CD4-positive, alpha-beta T cell (primary cell): ENCODE results near the gene CD74. TPM values are rescaled to one million over a fixed set of nuclear protein-coding genes. Genes with fewer than 3 reads are reported as not detected.
"Not testable (repeated sequence)": the region's sequence is repeated elsewhere in the genome, so short reads cannot be mapped to it uniquely, and the experiment has no call there.

ENCODE experiments used
- ATAC-seq: fragments of 200-7000 bp; cut with Tn5 transposase; one replicate; pipeline ENCODE4 v1.10.0; 2022; ENCODE audit warnings: mild to moderate bottlenecking; ENCODE audit not compliant: poor library complexity
- CTCF ChIA-PET: fragments of 350-600 bp; sonication (Branson Sonifier 250); formaldehyde crosslinking; loops from one replicate; lab custom pipeline; 2021; ENCODE audit warnings: antibody characterized with exemption, inconsistent platforms; lab: Charles Lee
- POLR2A ChIA-PET: fragments of 350-600 bp; sonication (Branson Sonifier 250); formaldehyde crosslinking; loops from one replicate; lab custom pipeline; 2021; ENCODE audit warnings: antibody characterized with exemption, inconsistent platforms; lab: Charles Lee
- DNase-seq, 14 experiments: peaks; one replicate each; pipeline ENCODE4 v3.0.0-alpha.2; 2013 to 2020; ENCODE audit warnings: mixed read lengths in 2 of 14
- H3K27ac ChIP-seq, 2 donors: one replicate each; pipeline versions ENCODE4 v1.5.1 to v1.7.0; 2013; ENCODE audit warnings: low read length in 2 of 2, low read depth in 1 of 2, mild to moderate bottlenecking in 1 of 2
- H3K27me3 ChIP-seq, 2 experiments: 1 replicate in 1 of 2; 2 replicates in 1 of 2; pipeline versions ENCODE4 v1.6.1 to v1.7.0; 2013; ENCODE audit warnings: low read length in 2 of 2, control low read depth in 1 of 2, mild to moderate bottlenecking in 1 of 2, moderate library complexity in 1 of 2; ENCODE audit not compliant: insufficient read depth in 2 of 2, control insufficient read depth in 1 of 2
- H3K36me3 ChIP-seq: one replicate; pipeline ENCODE4 v1.6.1; 2013; ENCODE audit warnings: low read length, control low read depth; ENCODE audit not compliant: insufficient read depth
- H3K4me1 ChIP-seq: one replicate; pipeline ENCODE4 v1.6.1; 2013; ENCODE audit warnings: low read length, control low read depth; ENCODE audit not compliant: insufficient read depth
- H3K4me3 ChIP-seq: one replicate; pipeline ENCODE4 v1.5.1; 2013; ENCODE audit warnings: mild to moderate bottlenecking, low read length, moderate library complexity
- H3K9me3 ChIP-seq, 2 experiments: 1 replicate in 1 of 2; 2 replicates in 1 of 2; pipeline versions ENCODE4 v1.6.1 to v1.7.0; 2013; ENCODE audit warnings: low read length in 2 of 2, mild to moderate bottlenecking in 2 of 2, control low read depth in 1 of 2, moderate library complexity in 1 of 2; ENCODE audit not compliant: control insufficient read depth in 1 of 2, insufficient read depth in 1 of 2
- H3K27ac Mint-ChIP-seq: one replicate; pipeline ENCODE4 v1.8.0; 2020; ENCODE audit warnings: mixed read lengths
- H3K27me3 Mint-ChIP-seq: one replicate; pipeline ENCODE4 v1.8.0; 2021; ENCODE audit warnings: mixed read lengths
- H3K36me3 Mint-ChIP-seq: one replicate; pipeline ENCODE4 v1.8.0; 2021; ENCODE audit warnings: low read depth, mixed read lengths
- H3K4me1 Mint-ChIP-seq: one replicate; pipeline ENCODE4 v1.8.0; 2021; ENCODE audit warnings: low read depth, mixed read lengths
- H3K4me3 Mint-ChIP-seq: one replicate; pipeline ENCODE4 v1.8.0; 2020; ENCODE audit warnings: mild to moderate bottlenecking, mixed read lengths
- H3K9me3 Mint-ChIP-seq: one replicate; pipeline ENCODE4 v1.8.0; 2020; ENCODE audit warnings: mixed read lengths
- CTCF ChIP-seq: fragments of 200-600 bp; IDR thresholded peaks from one replicate; pipeline ENCODE4 v1.8.0; 2022; ENCODE audit warnings: antibody characterized with exemption, mild to moderate bottlenecking
- intact Hi-C, 2 experiments: fragments of 100-400 bp; cut with DNase I in 1 of 2; cut with micrococcal nuclease in 1 of 2; formaldehyde crosslinking; loops; one replicate each; pipeline versions ENCODE4 v1.15.1 to v1.9.0; 2023 to 2025; cut with DNase I, micrococcal nuclease
- total RNA-seq, 174 experiments: library from RNA in 2 of 174; stranded (reverse) in 2 of 174; gene quantifications; one replicate each; pipeline ENCODE4 v1.2.3 and lab custom pipeline; 2021 to 2026

Gene CD74
- total RNA-seq, 2 experiments from 2014 or later = 299 to 303 TPM

- ATAC-seq (no peak), DNase-seq (no peak)
- no peaks in the 10 kb centered on the region for H3K27me3 ChIP-seq
- no peaks in the 10 kb centered on the region for H3K36me3 ChIP-seq
- H3K4me3 Mint-ChIP-seq = no peak overlapping the region
- no peak for TF ChIP-seq CTCF
- H3K36me3 Mint-ChIP-seq = no peaks in the 10 kb centered on the region
- intact Hi-C loops = no loop called here
- no peaks in the 10 kb centered on the region for H3K9me3 Mint-ChIP-seq
- peaks cover 4% of the 10 kb centered on the region for H3K4me1 ChIP-seq
- H3K27ac Mint-ChIP-seq = no peak overlapping the region
- no peak overlapping the region for H3K4me3 ChIP-seq
- POLR2A ChIA-PET = no interaction called here
- H3K27ac ChIP-seq = no peak overlapping the region
- no peaks in the 10 kb centered on the region for H3K4me1 Mint-ChIP-seq
- no peaks in the 10 kb centered on the region for H3K9me3 ChIP-seq
- no peaks in the 10 kb centered on the region for H3K27me3 Mint-ChIP-seq
- CTCF ChIA-PET = interaction anchor here (0.7 kb wide), 1 partner anchor 329 kb away, joined by 3 read pairs; no protein-coding TSS in a partner anchor
Observed at GRCh38 chr5:150422075-150422474, 9.4 kb upstream of the CD74 start.

- H3K9me3 Mint-ChIP-seq = no peaks in the 10 kb centered on the region
- Histone ChIP-seq H3K9me3 (no peaks in the 10 kb centered on the region), H3K36me3 (no peaks in the 10 kb centered on the region), H3K27me3 (no peaks in the 10 kb centered on the region), H3K27ac (no peak overlapping the region), H3K4me3 (no peak overlapping the region), H3K4me1 (peaks cover 4% of the 10 kb centered on the region)
- POLR2A ChIA-PET = no interaction called here
- CTCF ChIA-PET = no interaction called here
- peak in 1 of 14 experiments; percentile 39 for DNase-seq
- H3K4me1 Mint-ChIP-seq = no peaks in the 10 kb centered on the region
- no peaks in the 10 kb centered on the region for H3K27me3 Mint-ChIP-seq
- intact Hi-C loops = no loop called here
- no peaks in the 10 kb centered on the region for H3K36me3 Mint-ChIP-seq
- no peak for ATAC-seq
- no peak overlapping the region for H3K27ac Mint-ChIP-seq
- no peak overlapping the region for H3K4me3 Mint-ChIP-seq
- no peak for TF ChIP-seq CTCF
Observed at GRCh38 chr5:150419630-150420270, 7.0 kb upstream of the CD74 start.

- H3K4me3 ChIP-seq, H3K27me3 ChIP-seq, H3K36me3 ChIP-seq, ATAC-seq, H3K9me3 Mint-ChIP-seq, H3K27me3 Mint-ChIP-seq, DNase-seq, H3K9me3 ChIP-seq: not testable (repeated sequence)
- peaks cover 14% of the 10 kb centered on the region for H3K36me3 Mint-ChIP-seq
- peak overlapping the region; percentile 94 to 98 for H3K27ac ChIP-seq
- intact Hi-C loops = loop anchor here (1.0 to 2.0 kb wide), 2 partner anchors 33 to 1357 kb away; partner anchors contain the start of gene G3BP1 (in 1 of the 2)
- ChIA-PET CTCF (interaction anchor here (1.8 to 4.3 kb wide), 3 partner anchors 16 to 36 kb away, joined by 9 to 27 read pairs (median 19); no protein-coding TSS in a partner anchor), POLR2A (interaction anchor here (1.3 to 5.5 kb wide), 5 partner anchors 22 to 1174 kb away, joined by 3 to 72 read pairs (median 8); partner anchors contain the start of genes RPS14 and TCOF1)
- H3K4me3 Mint-ChIP-seq = peak overlapping the region; percentile 25
- peaks cover 40% of the 10 kb centered on the region for H3K4me1 Mint-ChIP-seq
- peak overlapping the region; percentile 98 for H3K27ac Mint-ChIP-seq
- H3K4me1 ChIP-seq = peaks cover 45% of the 10 kb centered on the region
Observed at GRCh38 chr5:150413902-150414790, 1.4 kb upstream of the CD74 start.
